H1 (cell line): Measurements from ENCODE around the gene AGAP1. TPM values are rescaled to one million over a fixed set of nuclear protein-coding genes. Genes with fewer than 3 reads are reported as not detected.

ENCODE experiments used
- CTCF ChIA-PET: fragments of 300-600 bp; sonication (Branson Sonifier 250); formaldehyde crosslinking; loops from one replicate; lab custom pipeline; 2021; ENCODE audit not compliant: partially characterized antibody; lab: Charles Lee
- POLR2A ChIA-PET: fragments of 300-600 bp; sonication (Branson Sonifier 250); formaldehyde crosslinking; loops from one replicate; lab custom pipeline; 2021; ENCODE audit warnings: inconsistent platforms; ENCODE audit not compliant: partially characterized antibody; lab: Charles Lee
- DNase-seq, 2 experiments: peaks; one replicate each; pipeline versions ENCODE4 v3.0.0 to v3.0.0-alpha.2; 2010 to 2022; ENCODE audit warnings: low spot score in 2 of 2, low read depth in 1 of 2, mixed read lengths in 1 of 2
- FAIRE-seq: peaks from 2 replicates; lab custom pipeline; 2011; peaks lifted over from hg19 to GRCh38; lab: Jason Lieb, UNC
- H2AFZ ChIP-seq: 2 replicates; pipeline ENCODE4 v1.8.1; 2012; ENCODE audit warnings: low read length, inconsistent platforms
- H2AK5ac ChIP-seq: 2 replicates; pipeline ENCODE4 v1.6.1; 2013; ENCODE audit warnings: low read depth, low read length
- H2BK120ac ChIP-seq: replicated peaks from 2 replicates; pipeline ENCODE3; 2013; ENCODE audit warnings: low read depth, low read length, inconsistent platforms
- H2BK12ac ChIP-seq: 2 replicates; pipeline ENCODE4 v1.6.1; 2013; ENCODE audit warnings: low read depth, low read length
- H2BK15ac ChIP-seq: 2 replicates; pipeline ENCODE4 v1.6.1; 2013; ENCODE audit warnings: low read length
- H2BK20ac ChIP-seq: 2 replicates; pipeline ENCODE4 v1.6.1; 2013; ENCODE audit warnings: low read length
- H2BK5ac ChIP-seq: 2 replicates; pipeline ENCODE4 v1.6.1; 2013; ENCODE audit warnings: low read depth, low read length
- H3K14ac ChIP-seq: 2 replicates; pipeline ENCODE4 v1.6.1; 2013; ENCODE audit warnings: inconsistent platforms; ENCODE audit not compliant: insufficient read length
- H3K18ac ChIP-seq: 2 replicates; pipeline ENCODE4 v1.6.1; 2013; ENCODE audit warnings: low read length; ENCODE audit errors: extremely low read depth
- H3K23ac ChIP-seq: 2 replicates; pipeline ENCODE4 v1.6.1; 2013; ENCODE audit warnings: inconsistent platforms; ENCODE audit not compliant: insufficient read length
- H3K23me2 ChIP-seq: 2 replicates; pipeline ENCODE4 v1.6.1; 2013; ENCODE audit warnings: low read depth, low read length
- H3K27ac ChIP-seq: 2 replicates; pipeline ENCODE4 v1.6.1; 2011; ENCODE audit warnings: low read depth, low read length, inconsistent platforms
- H3K27me3 ChIP-seq, 4 experiments: replicated peaks in 1 of 4; 1 replicate in 1 of 4; 2 replicates in 3 of 4; pipeline versions ENCODE4 v1.6.1 to v1.8.1; 2011 to 2013; ENCODE audit warnings: low read length in 3 of 4, mild to moderate bottlenecking in 3 of 4, inconsistent platforms in 2 of 4, mixed read lengths in 2 of 4, moderate library complexity in 1 of 4; ENCODE audit not compliant: control insufficient read depth in 3 of 4, insufficient read depth in 3 of 4; ENCODE audit errors: extremely low read depth in 1 of 4
- H3K36me3 ChIP-seq, 4 experiments: 2 replicates each; pipeline versions ENCODE4 v1.6.1 to v1.8.1; 2011 to 2013; ENCODE audit warnings: mild to moderate bottlenecking in 4 of 4, low read length in 3 of 4, moderate library complexity in 2 of 4, control low read depth in 1 of 4, inconsistent platforms in 1 of 4; ENCODE audit not compliant: insufficient read depth in 4 of 4, control insufficient read depth in 2 of 4
- H3K4ac ChIP-seq: replicated peaks from 2 replicates; pipeline ENCODE3; 2013; ENCODE audit warnings: low read length, low read depth, mixed read lengths, inconsistent platforms; ENCODE audit not compliant: insufficient read length
- H3K4me1 ChIP-seq, 4 experiments: replicated peaks in 1 of 4; 1 replicate in 1 of 4; 2 replicates in 3 of 4; pipeline versions ENCODE4 v1.6.1 to v1.8.1; 2011 to 2013; ENCODE audit warnings: low read length in 3 of 4, inconsistent platforms in 2 of 4, mixed read lengths in 1 of 4; ENCODE audit not compliant: insufficient read depth in 4 of 4, control insufficient read depth in 3 of 4
- H3K4me2 ChIP-seq, 2 experiments: 2 replicates each; pipeline versions ENCODE4 v1.6.1 to v1.8.1; 2011 to 2013; ENCODE audit warnings: low read depth in 2 of 2, low read length in 2 of 2, control low read depth in 1 of 2, inconsistent platforms in 1 of 2, mild to moderate bottlenecking in 1 of 2; ENCODE audit not compliant: insufficient read depth in 1 of 2
- H3K4me3 ChIP-seq, 4 experiments: fragments of 200-600, 300-600 bp in 1 of 4; sonication (generic), shearing (Covaris generic), sonication (Bioruptor Twin) in 1 of 4; 2 replicates each; pipeline versions ENCODE4 v1.5.1 to v1.8.1; 2011 to 2016; ENCODE audit warnings: low read length in 4 of 4, low read depth in 3 of 4, control low read depth in 2 of 4, inconsistent platforms in 2 of 4, mild to moderate bottlenecking in 2 of 4, mixed read lengths in 1 of 4, moderate library complexity in 1 of 4; ENCODE audit not compliant: insufficient read depth in 2 of 4; ENCODE audit errors: extremely low read depth in 1 of 4
- H3K56ac ChIP-seq: replicated peaks from 2 replicates; pipeline ENCODE3; 2013; ENCODE audit warnings: low read depth, mild to moderate bottlenecking, mixed read lengths, low read length, inconsistent platforms; ENCODE audit not compliant: insufficient read length
- H3K79me1 ChIP-seq: 2 replicates; pipeline ENCODE4 v1.6.1; 2013; ENCODE audit warnings: low read depth, low read length, control low read depth
- H3K79me2 ChIP-seq, 2 experiments: 2 replicates each; pipeline versions ENCODE4 v1.6.1 to v1.8.1; 2012 to 2013; ENCODE audit warnings: low read length in 2 of 2, mild to moderate bottlenecking in 2 of 2, inconsistent platforms in 1 of 2; ENCODE audit not compliant: insufficient read depth in 2 of 2, control insufficient read depth in 1 of 2
- H3K9ac ChIP-seq, 4 experiments: replicated peaks in 1 of 4; 1 replicate in 1 of 4; 2 replicates in 3 of 4; pipeline versions ENCODE4 v1.6.1 to v1.8.1; 2011 to 2013; ENCODE audit warnings: low read depth in 3 of 4, low read length in 3 of 4, control low read depth in 2 of 4, mild to moderate bottlenecking in 2 of 4, moderate library complexity in 2 of 4, inconsistent platforms in 1 of 4; ENCODE audit errors: extremely low read depth in 1 of 4
- H3K9me3 ChIP-seq, 2 experiments: 2 replicates each; pipeline versions ENCODE4 v1.6.1 to v1.8.1; 2012 to 2013; ENCODE audit warnings: mild to moderate bottlenecking in 2 of 2, moderate library complexity in 2 of 2, control low read depth in 1 of 2, inconsistent platforms in 1 of 2, low read depth in 1 of 2, low read length in 1 of 2, mixed read lengths in 1 of 2; ENCODE audit not compliant: insufficient read depth in 2 of 2
- H4K20me1 ChIP-seq, 2 experiments: replicated peaks in 1 of 2; 2 replicates each; pipeline versions ENCODE3 to v1.8.1; 2011 to 2013; ENCODE audit warnings: inconsistent platforms in 2 of 2, low read length in 2 of 2, mild to moderate bottlenecking in 1 of 2; ENCODE audit not compliant: insufficient read depth in 2 of 2, control insufficient read depth in 1 of 2
- H4K5ac ChIP-seq: 2 replicates; pipeline ENCODE4 v1.6.1; 2013; ENCODE audit warnings: low read length, low read depth, mixed read lengths, inconsistent platforms; ENCODE audit not compliant: insufficient read length
- H4K8ac ChIP-seq: 2 replicates; pipeline ENCODE4 v1.8.0; 2013; ENCODE audit warnings: mild to moderate bottlenecking, moderate library complexity, low read length, inconsistent platforms; ENCODE audit not compliant: insufficient read depth; ENCODE audit errors: extremely low read depth
- H4K91ac ChIP-seq: replicated peaks from 2 replicates; pipeline ENCODE3; 2013; ENCODE audit warnings: low read length, mixed read lengths, inconsistent platforms; ENCODE audit not compliant: insufficient read length
- TCF12 ChIP-seq: IDR thresholded peaks from 2 replicates; pipeline ENCODE4 v1.6.1; 2011; ENCODE audit warnings: low read depth, mild to moderate bottlenecking, low read length
- WGBS, 2 experiments: shearing (Covaris generic) in 1 of 2; methylation state at CpG; one replicate each; pipeline versions ENCODE4 v1.1.6 to v1.1.7; 2013 to 2015; ENCODE audit warnings: low lambda C conversion rate in 2 of 2, mixed read lengths in 2 of 2, inconsistent platforms in 1 of 2, low coverage in 1 of 2, missing lambda C conversion rate in 1 of 2; ENCODE audit not compliant: insufficient replicate concordance in 2 of 2, insufficient coverage in 1 of 2, insufficient read length in 1 of 2; ENCODE audit errors: extremely low coverage in 1 of 2, missing lambda C conversion rate in 1 of 2; 5-methylcytosine and 5-hydroxymethylcytosine counted together
- polyA plus RNA-seq, 7 experiments: library from polyadenylated mRNA; depleted of rRNA in 3 of 7; stranded (reverse) in 5 of 7; unstranded in 2 of 7; fragments of >200 nt in 5 of 7; fragments of 200-250 nt in 2 of 7; gene quantifications; 1 replicate in 5 of 7; 2 replicates in 1 of 7; 4 replicates in 1 of 7; pipeline versions ENCODE4 v1.2.1 to v1.2.3, GENCODE V29; 2011 to 2013; ENCODE audit warnings: missing spikeins in 2 of 7, mixed read lengths in 2 of 7
- total RNA-seq: library from RNA; stranded (reverse); fragmentation: NEBNext Ultra II Directional; extraction: Animal tissue kit (Norgen Biotek cat#: 25700); gene quantifications from 2 replicates; pipeline ENCODE4 v1.2.1, GENCODE V29; 2021

AGAP1 gene
- total and polyA plus RNA-seq, 2 of the 8 experiments (the other 6 are each of a cell fraction or from before 2014, with no cell fraction given) = 18.1 to 39.4 TPM

DNA sequence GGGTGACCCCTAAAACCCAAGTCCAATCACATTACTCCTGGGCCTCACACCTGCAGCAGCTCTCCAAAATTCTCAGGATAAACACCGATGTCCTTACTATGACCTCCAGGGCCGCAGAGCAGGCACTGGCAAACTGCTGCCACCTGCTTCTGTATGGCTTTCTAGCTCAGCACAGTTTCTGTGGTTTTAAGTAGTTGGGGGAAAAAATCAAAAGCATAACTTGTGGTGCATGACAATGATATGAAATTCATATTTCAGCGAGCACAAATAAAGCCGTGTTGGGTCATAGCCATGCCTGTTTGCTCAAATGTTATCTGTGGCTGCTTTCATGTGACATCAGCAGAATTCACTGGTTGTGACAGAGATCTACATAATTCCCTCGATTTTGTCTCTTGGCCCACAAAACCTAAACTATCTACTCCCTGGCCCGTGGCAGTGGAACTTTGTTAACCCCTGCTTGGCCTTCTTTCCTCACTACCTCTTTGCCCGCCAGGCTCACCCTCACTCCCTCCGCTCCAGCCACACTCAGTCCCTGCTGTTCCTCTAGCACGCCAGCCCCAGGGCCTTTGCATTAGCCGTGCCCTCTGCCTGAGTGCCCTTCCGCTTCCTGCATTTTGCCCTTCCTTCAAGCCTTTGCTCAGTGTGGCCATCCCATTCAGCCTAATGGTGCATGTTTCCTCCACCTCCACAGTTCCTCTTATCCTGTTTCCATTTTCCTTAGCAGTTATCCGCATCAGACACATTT is 108.3 kb downstream of the AGAP1 start:
- Histone ChIP-seq H3K23ac (no peak overlapping the region), H3K23me2 (no peaks in the 10 kb centered on the region), H4K8ac (no peak overlapping the region; the same call in 1 of the 2 replicates), H3K18ac (no peak overlapping the region), H3K79me2 (peaks cover 0 to 66% of the 10 kb centered on the region in 2 experiments; a peak in 3 of 4 replicates), H2BK120ac (no peak overlapping the region), H2AK5ac (no peak overlapping the region), H2BK20ac (no peak overlapping the region), H4K20me1 (peaks cover 6 to 9% of the 10 kb centered on the region in 2 experiments), H3K56ac (no peak overlapping the region), H3K4me2 (no peak overlapping the region), H3K14ac (no peak overlapping the region), H3K27ac (no peak overlapping the region), H3K9me3 (peaks cover 0 to 2% of the 10 kb centered on the region in 2 experiments; a peak in 1 of 4 replicates), H3K4ac (no peak overlapping the region), H2BK15ac (no peak overlapping the region), H3K9ac (no peak overlapping the region), H2AFZ (no peak overlapping the region), H3K79me1 (peaks cover 10% of the 10 kb centered on the region), H3K27me3 (no peaks in the 10 kb centered on the region), H3K4me1 (peaks cover 0 to 9% (median 1%) of the 10 kb centered on the region in 4 experiments; a peak in 2 of 7 replicates), H2BK5ac (no peak overlapping the region), H3K36me3 (no peaks in the 10 kb centered on the region), H2BK12ac (no peak overlapping the region), H4K5ac (no peak overlapping the region), H3K4me3 (no peak overlapping the region), H4K91ac (no peak overlapping the region)
- FAIRE-seq (no peak), DNase-seq (no peak)
- POLR2A ChIA-PET = no interaction called here
- WGBS, 2 experiments = 87% methylated on average over 12 of the region's 12 CpGs; no CpG with 5 or more reads in 1 of the 2 experiments
- CTCF ChIA-PET = interaction anchor here (0.7 to 5.2 kb wide), 3 partner anchors 7 to 208 kb away, joined by 3 to 22 read pairs (median 3); no protein-coding TSS in a partner anchor
- no peak for TF ChIP-seq TCF12
